ENCODE data around the gene ARHGAP8. TPM values are rescaled to one million over a fixed set of nuclear protein-coding genes. Genes with fewer than 3 reads are reported as not detected.

The ARHGAP8 gene
- total and polyA plus RNA-seq, 10 donors = 2.7 to 71.6 (median 19.7) TPM

DNA sequence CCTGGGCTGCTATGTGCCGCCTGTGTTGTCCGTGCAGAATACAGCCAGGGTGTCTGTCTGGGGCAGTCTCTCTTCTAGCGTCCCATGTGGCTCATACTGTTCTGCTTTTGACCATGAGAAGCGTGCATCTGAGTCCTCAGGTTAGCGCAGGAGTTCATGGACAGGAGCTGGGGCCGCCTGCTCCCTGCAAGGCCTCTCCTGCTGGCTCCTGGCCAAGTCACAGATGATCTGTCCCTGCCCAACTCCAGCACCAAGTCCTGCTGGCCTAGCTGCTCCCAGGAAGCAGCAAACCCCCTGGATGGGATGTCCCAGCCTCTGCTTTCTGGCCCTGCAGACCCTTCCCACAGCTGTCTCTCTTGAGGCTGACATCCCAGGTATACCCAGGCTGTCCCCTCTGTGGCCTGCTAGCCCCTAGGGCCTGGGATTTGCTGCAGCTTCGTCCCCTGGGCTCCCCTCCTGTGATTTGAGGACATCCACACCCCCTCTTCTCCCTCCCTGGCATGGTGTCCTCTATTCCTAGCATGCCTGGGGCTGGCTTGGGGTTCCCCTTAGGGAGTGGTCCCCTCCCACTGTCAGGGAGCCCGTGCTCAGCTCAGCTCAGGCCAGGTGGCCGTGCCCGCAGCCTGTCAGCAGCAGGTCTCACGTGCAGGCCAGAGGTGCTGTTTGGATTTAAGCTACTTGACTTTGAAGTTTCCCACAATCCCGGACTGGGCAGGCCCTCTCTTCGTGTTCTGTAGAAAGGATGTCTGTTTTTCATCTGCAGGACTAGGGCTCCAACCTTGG, 32.6 kb upstream of the ARHGAP8 start:
- H3K27me3 ChIP-seq (replicated peaks in 1 of 7) = no peaks in the 10 kb centered on the region
- H3K27ac ChIP-seq = peak overlapping the region in 5 of 8 donors; percentile 48 to 87 (median 85)
- no peak for DNase-seq
- H3K9me3 ChIP-seq = no peaks in the 10 kb centered on the region
- WGBS, 5 donors = 64 to 83% (median 71%) methylated on average over 10 to 13 of the region's 13 CpGs
- intact Hi-C loops (cut with DNase I; ENCODE audit: low total_unique reads) = no loop called here
- H3K4me3 ChIP-seq = no peak overlapping the region
- peaks cover 0 to 75% (median 34%) of the 10 kb centered on the region in 6 donors for H3K4me1 ChIP-seq
- H3K36me3 ChIP-seq = peaks cover 0 to 81% (median 14%) of the 10 kb centered on the region in 6 donors
- TF ChIP-seq POLR2AphosphoS5 (IDR thresholded peaks at IDR 0.05) = peak in 2 of 3 donors; percentile 19 to 34
- no peak for TF ChIP-seq POLR2A (IDR thresholded peaks at IDR 0.05)

DNA sequence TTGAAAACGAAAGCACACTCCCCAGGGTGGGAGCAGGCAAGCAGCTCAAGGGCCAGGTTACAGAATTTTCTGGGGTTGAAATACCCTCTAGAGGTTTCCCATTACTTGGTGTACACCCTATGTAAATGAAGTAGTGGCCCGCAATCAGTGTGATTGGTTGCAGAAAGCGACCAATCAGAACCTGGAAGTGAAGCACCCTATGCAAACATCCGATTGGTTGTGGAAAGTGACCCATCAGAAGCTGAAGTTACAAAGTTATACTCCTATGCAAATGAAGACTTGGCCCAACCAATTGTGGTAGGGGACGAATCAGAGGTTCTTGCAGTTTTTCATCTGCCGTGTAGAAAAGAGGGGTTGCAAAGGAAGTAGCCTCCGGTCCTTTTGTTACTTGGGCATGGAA, 31.2 kb upstream of the ARHGAP8 start:
- peaks cover 0 to 63% (median 28%) of the 10 kb centered on the region in 6 donors for H3K4me1 ChIP-seq
- H3K27me3 ChIP-seq (replicated peaks in 1 of 7) = no peaks in the 10 kb centered on the region
- 84 to 88% (median 85%) methylated on average over 6 to 7 of the region's 7 CpGs for WGBS, 5 donors
- peaks cover 0 to 81% (median 20%) of the 10 kb centered on the region in 6 donors for H3K36me3 ChIP-seq
- H3K9me3 ChIP-seq = no peaks in the 10 kb centered on the region
- no peak for TF ChIP-seq POLR2AphosphoS5 (IDR thresholded peaks at IDR 0.05)
- TF ChIP-seq POLR2A (IDR thresholded peaks at IDR 0.05) = no peak
- TF ChIP-seq, protein P1, sequence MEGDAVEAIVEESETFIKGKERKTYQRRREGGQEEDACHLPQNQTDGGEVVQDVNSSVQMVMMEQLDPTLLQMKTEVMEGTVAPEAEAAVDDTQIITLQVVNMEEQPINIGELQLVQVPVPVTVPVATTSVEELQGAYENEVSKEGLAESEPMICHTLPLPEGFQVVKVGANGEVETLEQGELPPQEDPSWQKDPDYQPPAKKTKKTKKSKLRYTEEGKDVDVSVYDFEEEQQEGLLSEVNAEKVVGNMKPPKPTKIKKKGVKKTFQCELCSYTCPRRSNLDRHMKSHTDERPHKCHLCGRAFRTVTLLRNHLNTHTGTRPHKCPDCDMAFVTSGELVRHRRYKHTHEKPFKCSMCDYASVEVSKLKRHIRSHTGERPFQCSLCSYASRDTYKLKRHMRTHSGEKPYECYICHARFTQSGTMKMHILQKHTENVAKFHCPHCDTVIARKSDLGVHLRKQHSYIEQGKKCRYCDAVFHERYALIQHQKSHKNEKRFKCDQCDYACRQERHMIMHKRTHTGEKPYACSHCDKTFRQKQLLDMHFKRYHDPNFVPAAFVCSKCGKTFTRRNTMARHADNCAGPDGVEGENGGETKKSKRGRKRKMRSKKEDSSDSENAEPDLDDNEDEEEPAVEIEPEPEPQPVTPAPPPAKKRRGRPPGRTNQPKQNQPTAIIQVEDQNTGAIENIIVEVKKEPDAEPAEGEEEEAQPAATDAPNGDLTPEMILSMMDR (IDR thresholded peaks at IDR 0.05 in 8 of 11, conservative IDR thresholded peaks at IDR 0.05 in 3 of 11) = no peak
- no peak for DNase-seq
- H3K27ac ChIP-seq = peak overlapping the region in 3 of 8 donors; percentile 18 to 87 (median 85)
- intact Hi-C loops (cut with DNase I; ENCODE audit: low total_unique reads) = no loop called here
- no peak overlapping the region for H3K4me3 ChIP-seq

DNA sequence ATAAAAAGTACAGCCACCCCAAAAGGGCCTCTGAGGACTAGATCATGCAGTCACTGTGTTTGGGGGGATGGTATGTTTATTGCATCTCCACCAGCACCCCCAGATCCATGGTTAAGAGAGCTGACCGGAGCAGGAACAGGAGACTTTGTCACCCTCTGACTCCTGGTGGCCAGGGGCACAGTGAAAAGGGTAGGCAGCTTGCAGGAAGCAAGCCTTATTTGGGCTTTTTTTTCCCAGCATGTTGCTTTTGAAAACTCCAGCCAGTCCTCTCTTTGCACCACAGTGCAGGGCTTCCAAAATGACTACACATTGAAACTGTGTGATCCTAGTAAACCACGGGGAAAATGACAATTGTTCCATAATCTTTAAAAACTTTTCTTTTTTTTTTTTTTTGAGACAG, 29.8 kb upstream of the ARHGAP8 start:
- no peak for DNase-seq
- Histone ChIP-seq H3K27me3 (replicated peaks in 1 of 7) (no peaks in the 10 kb centered on the region), H3K36me3 (peaks cover 0 to 82% (median 23%) of the 10 kb centered on the region in 6 donors), H3K27ac (peak overlapping the region in 1 of 8 donors; percentile 17), H3K4me1 (peaks cover 0 to 63% (median 30%) of the 10 kb centered on the region in 6 donors), H3K9me3 (no peaks in the 10 kb centered on the region), H3K4me3 (no peak overlapping the region)
- TF ChIP-seq POLR2AphosphoS5 (IDR thresholded peaks at IDR 0.05) (no peak), POLR2A (IDR thresholded peaks at IDR 0.05) (no peak)
- TF ChIP-seq, protein P1 (IDR thresholded peaks at IDR 0.05 in 8 of 11, conservative IDR thresholded peaks at IDR 0.05 in 3 of 11) = no peak
- 84 to 93% (median 86%) methylated on average over 2 of the region's 2 CpGs for WGBS, 5 donors
- intact Hi-C loops (cut with DNase I; ENCODE audit: low total_unique reads) = no loop called here

DNA sequence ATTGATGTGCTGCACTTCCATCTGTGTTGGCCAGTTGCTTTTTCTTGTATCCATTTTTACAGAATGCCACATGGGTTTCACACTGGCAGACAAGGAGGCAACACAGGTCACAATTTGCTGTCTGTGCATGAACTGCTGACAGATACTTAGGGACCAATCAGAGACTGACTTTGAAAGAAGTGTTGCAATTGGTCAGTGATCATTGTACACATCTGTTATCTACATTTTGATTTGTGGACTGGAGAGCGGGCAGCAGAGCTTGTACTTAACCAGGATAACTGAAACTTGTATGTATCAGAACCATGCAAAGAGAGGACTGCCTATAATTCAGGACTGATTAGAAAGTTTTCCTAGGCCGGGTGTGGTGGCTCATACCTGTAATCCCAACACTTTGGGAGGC, 28.6 kb upstream of the ARHGAP8 start:
- H3K9me3 ChIP-seq = no peaks in the 10 kb centered on the region
- WGBS, 5 donors = 92 to 100% (median 95%) methylated on average over 2 of the region's 2 CpGs
- peaks cover 0 to 94% (median 23%) of the 10 kb centered on the region in 6 donors for H3K36me3 ChIP-seq
- H3K4me3 ChIP-seq = no peak overlapping the region
- TF ChIP-seq POLR2A (IDR thresholded peaks at IDR 0.05) = no peak
- H3K4me1 ChIP-seq = peaks cover 7 to 63% (median 32%) of the 10 kb centered on the region in 6 donors
- no peak overlapping the region for H3K27ac ChIP-seq
- intact Hi-C loops (cut with DNase I; ENCODE audit: low total_unique reads) = no loop called here
- H3K27me3 ChIP-seq (replicated peaks in 1 of 7) = no peaks in the 10 kb centered on the region
- no peak for DNase-seq

DNA sequence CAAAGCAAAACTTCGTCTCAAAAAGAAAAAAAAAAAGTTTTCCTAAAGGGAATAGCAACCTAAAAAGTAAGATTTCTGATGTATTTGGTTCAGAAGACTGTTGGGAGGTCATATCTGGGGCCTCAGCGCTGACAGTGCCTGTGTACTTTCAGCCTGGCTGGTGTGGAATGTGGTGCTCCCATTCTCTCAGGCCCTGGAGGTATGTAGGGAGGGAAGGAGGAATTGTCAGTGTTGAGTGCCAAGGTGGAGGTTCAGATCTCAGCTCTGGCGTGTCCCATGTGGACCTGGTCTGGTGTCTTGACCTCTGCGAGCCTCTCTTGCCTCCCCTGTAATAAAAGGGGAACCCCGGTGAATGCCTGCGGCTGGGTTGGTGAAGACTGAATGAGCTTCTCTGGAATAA, 28.0 kb upstream of the ARHGAP8 start:
- Histone ChIP-seq H3K9me3 (no peaks in the 10 kb centered on the region), H3K4me1 (peaks cover 13 to 63% (median 34%) of the 10 kb centered on the region in 6 donors), H3K36me3 (peaks cover 0 to 95% (median 23%) of the 10 kb centered on the region in 6 donors), H3K4me3 (no peak overlapping the region), H3K27ac (no peak overlapping the region), H3K27me3 (replicated peaks in 1 of 7) (no peaks in the 10 kb centered on the region)
- TF ChIP-seq, protein P1 (IDR thresholded peaks at IDR 0.05 in 8 of 11, conservative IDR thresholded peaks at IDR 0.05 in 3 of 11) = no peak
- intact Hi-C loops (cut with DNase I; ENCODE audit: low total_unique reads) = no loop called here
- 85 to 94% (median 91%) methylated on average over 6 of the region's 6 CpGs for WGBS, 5 donors
- no peak for DNase-seq
